Measurements from ENCODE around the gene INPP4B. TPM values are rescaled to one million over a fixed set of nuclear protein-coding genes. Genes with fewer than 3 reads are reported as not detected.

The INPP4B gene
- total and polyA plus RNA-seq, 2 of the 4 experiments (the other 2 are of a cell fraction): 1.8 to 14.0 TPM

DNA sequence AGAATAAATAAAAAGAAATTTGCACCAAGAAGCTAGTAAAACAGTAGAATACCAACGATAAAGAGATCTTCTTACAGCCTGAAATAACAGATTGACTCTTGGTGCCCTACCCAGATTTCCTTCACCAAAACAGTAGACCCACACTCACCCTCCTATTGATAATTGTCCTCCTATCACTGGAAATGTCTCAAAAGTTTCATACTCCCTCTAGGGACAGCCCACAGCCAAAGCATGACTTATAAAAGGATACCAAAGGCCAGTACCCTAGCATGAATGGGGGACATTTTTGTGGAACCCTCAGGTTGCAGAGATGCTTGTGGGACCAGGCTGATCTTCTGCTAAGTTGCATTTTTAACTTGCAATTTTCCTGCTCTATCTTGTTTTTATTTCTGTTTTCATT lies 104.1 kb downstream of the INPP4B start:
- Histone ChIP-seq H2BK5ac (ENCODE audit: low read depth, low read length, poor library complexity, severe bottlenecking) (no peak overlapping the region), H3K4me2 (ENCODE audit: low read depth, low read length) (no peak overlapping the region), H3K9ac (ENCODE audit: low read depth, low read length) (no peak overlapping the region), H2BK120ac (ENCODE audit: low read depth, low read length) (no peak overlapping the region), H3K4me3 (ENCODE audit: insufficient read depth, low read depth, low read length) (no peak overlapping the region), H2BK15ac (ENCODE audit: low read depth, low read length) (no peak overlapping the region), H3K27me3 (ENCODE audit: control insufficient read depth, insufficient read depth, low read length) (no peaks in the 10 kb centered on the region), H3K56ac (ENCODE audit: extremely low read depth, insufficient read depth, low read length) (no peak overlapping the region), H3K79me1 (ENCODE audit: low read depth in 1 of 2, low read length in 2 of 2) (no peaks in the 10 kb centered on the region), H3K27ac (ENCODE audit: insufficient read depth, low read length) (no peak overlapping the region), H3K9me3 (ENCODE audit: control insufficient read depth, insufficient read depth, low read length) (no peaks in the 10 kb centered on the region), H3K23ac (ENCODE audit: low read depth, low read length) (no peak overlapping the region), H3K36me3 (ENCODE audit: control insufficient read depth, insufficient read depth, low read length) (no peaks in the 10 kb centered on the region), H4K8ac (ENCODE audit: low read depth in 2 of 2, low read length in 2 of 2) (no peak overlapping the region), H3K18ac (ENCODE audit: low read depth, low read length) (no peak overlapping the region), H2AK5ac (ENCODE audit: low read depth, low read length) (no peak overlapping the region), H4K20me1 (ENCODE audit: insufficient read depth, low read length) (no peaks in the 10 kb centered on the region), H3K4ac (ENCODE audit: low read depth, low read length) (no peak overlapping the region), H2AFZ (replicated peaks; ENCODE audit: low read length, poor library complexity) (no peak overlapping the region), H3K9me1 (ENCODE audit: insufficient read depth, low read length) (no peaks in the 10 kb centered on the region), H3K4me1 (ENCODE audit: control insufficient read depth, insufficient read depth, low read length) (peaks cover 3% of the 10 kb centered on the region; the same call in 1 of the 2 replicates), H2BK20ac (ENCODE audit: low read depth, low read length) (no peak overlapping the region; the same call in 1 of the 2 replicates), H4K5ac (ENCODE audit: low read depth, low read length) (no peak overlapping the region), H2AK9ac (replicated peaks; ENCODE audit: low read depth, low read length, poor library complexity) (no peak overlapping the region), H4K91ac (ENCODE audit: insufficient read depth, low read depth, low read length) (no peak overlapping the region), H3K14ac (replicated peaks; ENCODE audit: low read depth, low read length) (no peak overlapping the region)
- ChIA-PET CTCF (no interaction called here), POLR2A (ENCODE audit: unreplicated experiment) (no interaction called here)
- TF ChIP-seq POLR2A (IDR thresholded peaks at IDR 0.05; ENCODE audit: low read depth, low read length): no peak
- no peak for TF ChIP-seq MXI1 (IDR thresholded peaks at IDR 0.05; ENCODE audit: borderline replicate concordance, low read depth, low read length)
- no peak for TF ChIP-seq RAD21 (IDR thresholded peaks at IDR 0.05; ENCODE audit: low read length)
- TF ChIP-seq CEBPB (IDR thresholded peaks at IDR 0.05; ENCODE audit: low read depth, low read length): no peak
- TF ChIP-seq, protein P1, sequence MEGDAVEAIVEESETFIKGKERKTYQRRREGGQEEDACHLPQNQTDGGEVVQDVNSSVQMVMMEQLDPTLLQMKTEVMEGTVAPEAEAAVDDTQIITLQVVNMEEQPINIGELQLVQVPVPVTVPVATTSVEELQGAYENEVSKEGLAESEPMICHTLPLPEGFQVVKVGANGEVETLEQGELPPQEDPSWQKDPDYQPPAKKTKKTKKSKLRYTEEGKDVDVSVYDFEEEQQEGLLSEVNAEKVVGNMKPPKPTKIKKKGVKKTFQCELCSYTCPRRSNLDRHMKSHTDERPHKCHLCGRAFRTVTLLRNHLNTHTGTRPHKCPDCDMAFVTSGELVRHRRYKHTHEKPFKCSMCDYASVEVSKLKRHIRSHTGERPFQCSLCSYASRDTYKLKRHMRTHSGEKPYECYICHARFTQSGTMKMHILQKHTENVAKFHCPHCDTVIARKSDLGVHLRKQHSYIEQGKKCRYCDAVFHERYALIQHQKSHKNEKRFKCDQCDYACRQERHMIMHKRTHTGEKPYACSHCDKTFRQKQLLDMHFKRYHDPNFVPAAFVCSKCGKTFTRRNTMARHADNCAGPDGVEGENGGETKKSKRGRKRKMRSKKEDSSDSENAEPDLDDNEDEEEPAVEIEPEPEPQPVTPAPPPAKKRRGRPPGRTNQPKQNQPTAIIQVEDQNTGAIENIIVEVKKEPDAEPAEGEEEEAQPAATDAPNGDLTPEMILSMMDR (conservative IDR thresholded peaks at IDR 0.05; ENCODE audit: low read depth, low read length): no peak
- TF ChIP-seq, protein P2, sequence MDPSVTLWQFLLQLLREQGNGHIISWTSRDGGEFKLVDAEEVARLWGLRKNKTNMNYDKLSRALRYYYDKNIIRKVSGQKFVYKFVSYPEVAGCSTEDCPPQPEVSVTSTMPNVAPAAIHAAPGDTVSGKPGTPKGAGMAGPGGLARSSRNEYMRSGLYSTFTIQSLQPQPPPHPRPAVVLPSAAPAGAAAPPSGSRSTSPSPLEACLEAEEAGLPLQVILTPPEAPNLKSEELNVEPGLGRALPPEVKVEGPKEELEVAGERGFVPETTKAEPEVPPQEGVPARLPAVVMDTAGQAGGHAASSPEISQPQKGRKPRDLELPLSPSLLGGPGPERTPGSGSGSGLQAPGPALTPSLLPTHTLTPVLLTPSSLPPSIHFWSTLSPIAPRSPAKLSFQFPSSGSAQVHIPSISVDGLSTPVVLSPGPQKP (IDR thresholded peaks at IDR 0.05; ENCODE audit: borderline replicate concordance, low read depth, low read length): no peak
- TF ChIP-seq CHD1 (IDR thresholded peaks at IDR 0.05; ENCODE audit: low read depth, low read length): no peak
- TF ChIP-seq FOS (IDR thresholded peaks at IDR 0.05; ENCODE audit: low read depth, low read length): no peak
- TF ChIP-seq, protein P3, sequence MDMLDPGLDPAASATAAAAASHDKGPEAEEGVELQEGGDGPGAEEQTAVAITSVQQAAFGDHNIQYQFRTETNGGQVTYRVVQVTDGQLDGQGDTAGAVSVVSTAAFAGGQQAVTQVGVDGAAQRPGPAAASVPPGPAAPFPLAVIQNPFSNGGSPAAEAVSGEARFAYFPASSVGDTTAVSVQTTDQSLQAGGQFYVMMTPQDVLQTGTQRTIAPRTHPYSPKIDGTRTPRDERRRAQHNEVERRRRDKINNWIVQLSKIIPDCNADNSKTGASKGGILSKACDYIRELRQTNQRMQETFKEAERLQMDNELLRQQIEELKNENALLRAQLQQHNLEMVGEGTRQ (IDR thresholded peaks at IDR 0.05; ENCODE audit: low read depth, low read length): no peak
- no peak for DNase-seq
- ATAC-seq (ENCODE audit: low read depth): no peak
- intact Hi-C loops (cut with micrococcal nuclease) (no loop called here), dilution Hi-C loops (cut with HindIII; ENCODE audit: low sequenced_read_pairs, unreplicated experiment) (no loop called here), in situ Hi-C loops (cut with MboI; ENCODE audit: low sequenced_read_pairs) (no loop called here)
- no TSS peak for BruUV-seq (replicated peaks)
- WGBS, 2 experiments (ENCODE audit: extremely low coverage in 2 of 2, insufficient read length in 1 of 2): no CpG with 5 or more reads among the region's 1 CpG
